ENCODE results near the gene GJB6.

GRCh38 chr13:20227288-20227687 lies 4.8 kb downstream of the GJB6 start:
- TF ChIP-seq TSHZ2 (CRISPR knock-in tag; IDR thresholded peaks at IDR 0.05) (no peak), ZC3H10 (CRISPR knock-in tag; IDR thresholded peaks at IDR 0.05) (no peak)

Measured in SK-N-SH treated with all-trans-retinoic acid at 6 μM for 48 hours (cell line).